Caco-2 (cell line): ENCODE data around the gene UCHL5. TPM values are rescaled to one million over a fixed set of nuclear protein-coding genes. Genes with fewer than 3 reads are reported as not detected.

Source experiments
- BruUV-seq: library from RNA; stranded (reverse); fragments of 400-500 nt; replicated peaks from 2 replicates; lab custom pipeline; 2021; lab: Mats Ljungman, UMichigan
- CTCF ChIA-PET: fragments of 300-600 bp; sonication (Branson Sonifier 250); formaldehyde crosslinking; loops from one replicate; lab custom pipeline; 2022; ENCODE audit warnings: antibody characterized with exemption; lab: Charles Lee
- POLR2A ChIA-PET: fragments of 300-600 bp; sonication (Branson Sonifier 250); formaldehyde crosslinking; loops from one replicate; lab custom pipeline; 2022; ENCODE audit warnings: antibody characterized with exemption; lab: Charles Lee
- DNase-seq, 2 experiments: peaks; one replicate each; pipeline versions ENCODE4 v3.0.0 to v3.0.0-alpha.2; 2020 to 2022
- H3K27me3 ChIP-seq: replicated peaks from 2 replicates; pipeline ENCODE4 v1.6.0; 2011; ENCODE audit warnings: low read length; ENCODE audit not compliant: control insufficient read depth, insufficient read depth
- H3K36me3 ChIP-seq: 2 replicates; pipeline ENCODE4 v1.5.1; 2011; ENCODE audit warnings: low read length; ENCODE audit not compliant: control insufficient read depth, insufficient read depth
- H3K4me1 ChIP-seq: fragments of 250-450 bp; sonication (Bioruptor Pico); 2 replicates; pipeline ENCODE4 v1.5.1; 2020; ENCODE audit warnings: mild to moderate bottlenecking
- H3K4me3 ChIP-seq: 2 replicates; pipeline ENCODE4 v1.5.1; 2011; ENCODE audit warnings: low read depth, mild to moderate bottlenecking, control low read depth, low read length
- H3K9me3 ChIP-seq: fragments of 250-450 bp; sonication (Bioruptor Pico); 2 replicates; pipeline ENCODE4 v1.5.1; 2020; ENCODE audit warnings: mild to moderate bottlenecking, moderate library complexity
- H3K27ac Mint-ChIP-seq: one replicate; pipeline ENCODE4 v1.8.0; 2022; ENCODE audit warnings: mixed read lengths; ENCODE audit not compliant: unreplicated experiment
- H3K27me3 Mint-ChIP-seq: one replicate; pipeline ENCODE4 v1.8.0; 2022; ENCODE audit warnings: mixed read lengths; ENCODE audit not compliant: insufficient read depth, unreplicated experiment
- H3K36me3 Mint-ChIP-seq: one replicate; pipeline ENCODE4 v1.8.0; 2022; ENCODE audit warnings: mild to moderate bottlenecking, mixed read lengths; ENCODE audit not compliant: insufficient read depth, unreplicated experiment
- H3K4me1 Mint-ChIP-seq: one replicate; pipeline ENCODE4 v1.8.0; 2022; ENCODE audit warnings: low read depth, mixed read lengths; ENCODE audit not compliant: unreplicated experiment
- H3K4me3 Mint-ChIP-seq: one replicate; pipeline ENCODE4 v1.8.0; 2022; ENCODE audit warnings: mild to moderate bottlenecking, moderate library complexity, mixed read lengths; ENCODE audit not compliant: unreplicated experiment
- H3K9me3 Mint-ChIP-seq: one replicate; pipeline ENCODE4 v1.8.0; 2022; ENCODE audit warnings: mixed read lengths; ENCODE audit not compliant: unreplicated experiment
- intact Hi-C: fragments of 100-400 bp; cut with micrococcal nuclease; formaldehyde crosslinking; loops from one replicate; pipeline ENCODE4 v1.10.0; 2022; ENCODE audit not compliant: unreplicated experiment
- total RNA-seq: library from RNA; stranded (reverse); gene quantifications from 2 replicates; pipeline ENCODE4 v1.2.3, GENCODE V29; 2022
- TF ChIP-seq, protein P1 (sequence below), 2 experiments: fragments of 200-600 bp in 1 of 2; IDR thresholded peaks; 1 replicate in 1 of 2; 2 replicates in 1 of 2; pipeline versions ENCODE4 v1.5.1 to v1.8.0; 2011 to 2022; ENCODE audit warnings: antibody characterized with exemption in 1 of 2, control low read depth in 1 of 2, inconsistent platforms in 1 of 2, low read depth in 1 of 2, low read length in 1 of 2, mild to moderate bottlenecking in 1 of 2, moderate library complexity in 1 of 2; ENCODE audit not compliant: insufficient read depth in 1 of 2, severe bottlenecking in 1 of 2, unreplicated experiment in 1 of 2

The UCHL5 gene
- total RNA-seq, 1 experiment from 2014 or later: 49.6 TPM

DNA sequence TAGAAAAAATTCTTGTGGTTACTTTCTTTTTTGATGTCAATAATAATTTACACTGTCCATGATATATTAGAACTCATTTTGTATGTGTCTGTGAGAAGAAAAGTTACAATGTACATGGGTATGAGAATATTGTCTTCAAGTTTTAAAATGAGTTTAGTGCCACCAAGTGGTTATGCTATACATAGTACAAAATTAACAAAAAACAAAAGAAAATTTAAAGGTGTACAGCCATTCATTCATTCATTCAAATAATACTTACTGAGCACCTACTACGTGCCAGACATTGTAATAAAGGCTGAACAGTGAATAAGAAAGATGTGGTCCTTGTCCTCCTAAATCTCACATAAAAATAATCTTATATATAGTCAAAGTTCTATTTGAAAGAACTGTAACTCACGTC is 27.7 kb downstream of the UCHL5 start:
- Mint-ChIP-seq H3K4me3 (no peak overlapping the region), H3K27ac (no peak overlapping the region), H3K36me3 (no peaks in the 10 kb centered on the region), H3K27me3 (no peaks in the 10 kb centered on the region), H3K4me1 (peaks cover 9% of the 10 kb centered on the region), H3K9me3 (no peaks in the 10 kb centered on the region)
- Histone ChIP-seq H3K36me3 (no peaks in the 10 kb centered on the region), H3K9me3 (no peaks in the 10 kb centered on the region), H3K4me1 (peaks cover 2% of the 10 kb centered on the region), H3K27me3 (no peaks in the 10 kb centered on the region), H3K4me3 (no peak overlapping the region)
- POLR2A ChIA-PET: no interaction called here
- intact Hi-C loops: loop anchor here (1.0 kb wide), 1 partner anchor 226 kb away; no protein-coding TSS in a partner anchor
- TF ChIP-seq, protein P1, sequence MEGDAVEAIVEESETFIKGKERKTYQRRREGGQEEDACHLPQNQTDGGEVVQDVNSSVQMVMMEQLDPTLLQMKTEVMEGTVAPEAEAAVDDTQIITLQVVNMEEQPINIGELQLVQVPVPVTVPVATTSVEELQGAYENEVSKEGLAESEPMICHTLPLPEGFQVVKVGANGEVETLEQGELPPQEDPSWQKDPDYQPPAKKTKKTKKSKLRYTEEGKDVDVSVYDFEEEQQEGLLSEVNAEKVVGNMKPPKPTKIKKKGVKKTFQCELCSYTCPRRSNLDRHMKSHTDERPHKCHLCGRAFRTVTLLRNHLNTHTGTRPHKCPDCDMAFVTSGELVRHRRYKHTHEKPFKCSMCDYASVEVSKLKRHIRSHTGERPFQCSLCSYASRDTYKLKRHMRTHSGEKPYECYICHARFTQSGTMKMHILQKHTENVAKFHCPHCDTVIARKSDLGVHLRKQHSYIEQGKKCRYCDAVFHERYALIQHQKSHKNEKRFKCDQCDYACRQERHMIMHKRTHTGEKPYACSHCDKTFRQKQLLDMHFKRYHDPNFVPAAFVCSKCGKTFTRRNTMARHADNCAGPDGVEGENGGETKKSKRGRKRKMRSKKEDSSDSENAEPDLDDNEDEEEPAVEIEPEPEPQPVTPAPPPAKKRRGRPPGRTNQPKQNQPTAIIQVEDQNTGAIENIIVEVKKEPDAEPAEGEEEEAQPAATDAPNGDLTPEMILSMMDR (IDR thresholded peaks at IDR 0.05; ENCODE audit: insufficient read depth in 1 of 2, low read depth in 1 of 2, low read length in 1 of 2, severe bottlenecking in 1 of 2, unreplicated experiment in 1 of 2): peak; percentile 28 to 33
- CTCF ChIA-PET: no interaction called here
- no peak for DNase-seq
- BruUV-seq: no TSS peak

DNA sequence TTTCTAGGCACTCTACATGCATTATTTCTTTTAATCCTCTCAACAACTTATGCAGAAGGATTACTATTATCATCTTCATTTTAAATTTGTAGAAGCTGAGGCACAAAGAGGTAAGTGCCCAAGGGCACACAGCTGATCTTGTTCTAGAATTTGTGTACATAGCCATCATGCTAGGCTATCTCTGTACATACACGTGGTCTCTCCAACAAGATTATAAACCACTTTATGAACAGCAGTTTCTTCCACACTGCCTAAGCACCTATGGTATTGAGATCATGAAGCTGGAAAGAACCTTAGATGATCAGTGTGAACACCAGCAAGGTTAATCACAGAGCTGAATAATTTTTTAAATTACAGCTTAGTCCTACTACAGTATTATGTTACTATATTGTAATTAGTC is 28.9 kb downstream of the UCHL5 start:
- Mint-ChIP-seq H3K9me3 (no peaks in the 10 kb centered on the region), H3K27me3 (no peaks in the 10 kb centered on the region), H3K4me1 (no peaks in the 10 kb centered on the region), H3K4me3 (no peak overlapping the region), H3K36me3 (no peaks in the 10 kb centered on the region), H3K27ac (no peak overlapping the region)
- BruUV-seq: no TSS peak
- no peaks in the 10 kb centered on the region for H3K9me3 ChIP-seq
- POLR2A ChIA-PET: interaction anchor here (0.9 kb wide), 1 partner anchor 29 kb away, joined by 3 read pairs; the partner anchor contains the start of genes RO60 and UCHL5
- CTCF ChIA-PET: no interaction called here
- TF ChIP-seq, protein P1 (IDR thresholded peaks at IDR 0.05; ENCODE audit: insufficient read depth in 1 of 2, low read depth in 1 of 2, low read length in 1 of 2, severe bottlenecking in 1 of 2, unreplicated experiment in 1 of 2): no peak
- intact Hi-C loops: no loop called here
- no peaks in the 10 kb centered on the region for H3K36me3 ChIP-seq
- H3K4me1 ChIP-seq: no peaks in the 10 kb centered on the region
- DNase-seq: no peak
- no peak overlapping the region for H3K4me3 ChIP-seq
- H3K27me3 ChIP-seq: no peaks in the 10 kb centered on the region

DNA sequence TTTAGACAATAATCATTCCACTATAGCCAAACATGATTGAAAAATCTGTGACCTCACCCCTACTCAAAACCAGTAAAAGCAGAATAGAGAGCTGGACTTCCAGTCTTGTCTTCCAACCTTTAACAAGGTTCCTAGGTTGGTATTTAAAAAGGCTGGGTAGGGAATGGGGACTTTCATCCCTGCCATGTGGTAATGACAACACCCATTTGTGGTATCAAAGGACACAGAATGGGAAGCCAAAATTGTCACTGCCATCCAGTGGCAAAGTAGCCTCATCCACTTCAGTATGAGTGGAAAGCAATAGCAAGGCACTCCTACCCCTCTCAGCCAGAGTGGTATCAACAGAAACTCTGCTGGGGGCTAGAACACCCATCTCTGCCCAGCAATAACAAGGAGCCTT is 33.9 kb downstream of the UCHL5 start:
- no peak overlapping the region for H3K27ac Mint-ChIP-seq
- intact Hi-C loops: no loop called here
- no peaks in the 10 kb centered on the region for H3K4me1 Mint-ChIP-seq
- Histone ChIP-seq H3K36me3 (no peaks in the 10 kb centered on the region), H3K9me3 (no peaks in the 10 kb centered on the region), H3K4me1 (no peaks in the 10 kb centered on the region), H3K4me3 (no peak overlapping the region), H3K27me3 (no peaks in the 10 kb centered on the region)
- ChIA-PET POLR2A (no interaction called here), CTCF (no interaction called here)
- BruUV-seq: no TSS peak
- no peak overlapping the region for H3K4me3 Mint-ChIP-seq
- H3K27me3 Mint-ChIP-seq: no peaks in the 10 kb centered on the region
- H3K36me3 Mint-ChIP-seq: peaks cover 6% of the 10 kb centered on the region
- no peaks in the 10 kb centered on the region for H3K9me3 Mint-ChIP-seq
- no peak for DNase-seq
- TF ChIP-seq, protein P1 (IDR thresholded peaks at IDR 0.05; ENCODE audit: insufficient read depth in 1 of 2, low read depth in 1 of 2, low read length in 1 of 2, severe bottlenecking in 1 of 2, unreplicated experiment in 1 of 2): no peak
